ENCODE measurements around the gene PLG. TPM values are rescaled to one million over a fixed set of nuclear protein-coding genes. Genes with fewer than 3 reads are reported as not detected.
"Not testable (repeated sequence)": the region's sequence is repeated elsewhere in the genome, so short reads cannot be mapped to it uniquely, and the experiment has no call there.

Gene PLG
- total RNA-seq, 2 experiments from 2014 or later: not detected

GRCh38 chr6:160714731-160715316, 12.8 kb downstream of the PLG start:
- Mint-ChIP-seq H3K4me1 (no peaks in the 10 kb centered on the region), H3K27me3 (peaks cover 6% of the 10 kb centered on the region), H3K36me3 (ENCODE audit: low read depth) (no peaks in the 10 kb centered on the region), H3K9me3 (ENCODE audit: low read depth) (no peaks in the 10 kb centered on the region), H3K4me3 (no peak overlapping the region), H3K27ac (no peak overlapping the region)
- DNase-seq (no peak), ATAC-seq (no peak)
- intact Hi-C loops (cut with DNase I, micrococcal nuclease): no loop called here
- CTCF ChIA-PET: no interaction called here
- POLR2A ChIA-PET: no interaction called here

GRCh38 chr6:160730911-160731310, 28.9 kb downstream of the PLG start:
- intact Hi-C loops (cut with DNase I, micrococcal nuclease): loop anchor here (5.0 to 10.0 kb wide), 2 partner anchors 194 to 641 kb away; no protein-coding TSS in a partner anchor
- no peaks in the 10 kb centered on the region for H3K9me3 Mint-ChIP-seq (ENCODE audit: low read depth)
- no peaks in the 10 kb centered on the region for H3K4me1 Mint-ChIP-seq
- H3K27me3 Mint-ChIP-seq: peaks cover 7% of the 10 kb centered on the region
- no peak overlapping the region for H3K4me3 Mint-ChIP-seq
- ATAC-seq (no peak), DNase-seq (peak; percentile 7)
- CTCF ChIA-PET: no interaction called here
- no peaks in the 10 kb centered on the region for H3K36me3 Mint-ChIP-seq (ENCODE audit: low read depth)
- POLR2A ChIA-PET: no interaction called here
- H3K27ac Mint-ChIP-seq: no peak overlapping the region

- H3K9me3 Mint-ChIP-seq (ENCODE audit: low read depth): no peaks in the 10 kb centered on the region
- H3K27ac Mint-ChIP-seq: no peak overlapping the region
- ChIA-PET POLR2A (interaction anchor here (0.7 kb wide), 1 partner anchor 1468 kb away, joined by 4 read pairs; no protein-coding TSS in a partner anchor), CTCF (interaction anchor here (0.7 to 2.8 kb wide), 9 partner anchors 10 to 641 kb away, joined by 3 to 12 read pairs (median 5); no protein-coding TSS in a partner anchor)
- H3K4me1 Mint-ChIP-seq: no peaks in the 10 kb centered on the region
- intact Hi-C loops (cut with DNase I, micrococcal nuclease): loop anchor here (1.0 to 10.0 kb wide), 5 partner anchors 33 to 641 kb away; no protein-coding TSS in a partner anchor
- no peaks in the 10 kb centered on the region for H3K36me3 Mint-ChIP-seq (ENCODE audit: low read depth)
- DNase-seq: peak; percentile 51
- ATAC-seq: peak; percentile 57
- peaks cover 7% of the 10 kb centered on the region for H3K27me3 Mint-ChIP-seq
- H3K4me3 Mint-ChIP-seq: no peak overlapping the region
Measured at GRCh38 chr6:160733050-160733646, 31.1 kb downstream of the PLG start.

- CTCF ChIA-PET: interaction anchor here (0.6 to 2.5 kb wide), 3 partner anchors 11 to 637 kb away, joined by 3 to 7 read pairs (median 7); no protein-coding TSS in a partner anchor
Measured at GRCh38 chr6:160734627-160735026, 32.6 kb downstream of the PLG start.

GRCh38 chr6:160735523-160735922, 33.5 kb downstream of the PLG start:
- intact Hi-C loops (cut with DNase I, micrococcal nuclease): loop anchor here in 1 of 2 experiments (10.0 kb wide), 1 partner anchor 189 kb away; no protein-coding TSS in a partner anchor

More at GRCh38 chr6:160734627-160735026, 32.6 kb downstream of the PLG start:
- H3K36me3 Mint-ChIP-seq (ENCODE audit: low read depth): no peaks in the 10 kb centered on the region
- no peak overlapping the region for H3K4me3 Mint-ChIP-seq
- POLR2A ChIA-PET: no interaction called here
- H3K9me3 Mint-ChIP-seq (ENCODE audit: low read depth): no peaks in the 10 kb centered on the region
- no peaks in the 10 kb centered on the region for H3K4me1 Mint-ChIP-seq
- intact Hi-C loops (cut with DNase I, micrococcal nuclease): loop anchor here (5.0 to 10.0 kb wide), 2 partner anchors 190 to 638 kb away; no protein-coding TSS in a partner anchor
- DNase-seq: no peak
- H3K27me3 Mint-ChIP-seq: peaks cover 7% of the 10 kb centered on the region
- H3K27ac Mint-ChIP-seq: no peak overlapping the region
- ATAC-seq: no peak

GRCh38 chr6:160737934-160738333, 35.9 kb downstream of the PLG start:
- intact Hi-C loops (cut with DNase I, micrococcal nuclease): loop anchor here in 1 of 2 experiments (10.0 kb wide), 1 partner anchor 187 kb away; no protein-coding TSS in a partner anchor
- H3K4me1 Mint-ChIP-seq: no peaks in the 10 kb centered on the region
- no peaks in the 10 kb centered on the region for H3K9me3 Mint-ChIP-seq (ENCODE audit: low read depth)
- no peaks in the 10 kb centered on the region for H3K36me3 Mint-ChIP-seq (ENCODE audit: low read depth)
- ChIA-PET CTCF (no interaction called here), POLR2A (no interaction called here)
- peak; percentile 14 for DNase-seq
- H3K27ac Mint-ChIP-seq: no peak overlapping the region
- ATAC-seq: peak; percentile 74
- H3K4me3 Mint-ChIP-seq: no peak overlapping the region
- peaks cover 6% of the 10 kb centered on the region for H3K27me3 Mint-ChIP-seq

More at GRCh38 chr6:160735523-160735922, 33.5 kb downstream of the PLG start:
- ATAC-seq (peak; percentile 6), DNase-seq (no peak)
- POLR2A ChIA-PET: no interaction called here
- H3K4me3 Mint-ChIP-seq: no peak overlapping the region
- H3K4me1 Mint-ChIP-seq: no peaks in the 10 kb centered on the region
- peaks cover 8% of the 10 kb centered on the region for H3K27me3 Mint-ChIP-seq
- CTCF ChIA-PET: interaction anchor here (0.9 to 1.3 kb wide), 3 partner anchors 10 to 636 kb away, joined by 3 to 5 read pairs (median 3); no protein-coding TSS in a partner anchor
- no peaks in the 10 kb centered on the region for H3K9me3 Mint-ChIP-seq (ENCODE audit: low read depth)
- no peaks in the 10 kb centered on the region for H3K36me3 Mint-ChIP-seq (ENCODE audit: low read depth)
- no peak overlapping the region for H3K27ac Mint-ChIP-seq

GRCh38 chr6:160739955-160740354, 37.9 kb downstream of the PLG start:
- intact Hi-C loops (cut with DNase I, micrococcal nuclease): loop anchor here in 1 of 2 experiments (10.0 kb wide), 1 partner anchor 185 kb away; no protein-coding TSS in a partner anchor
- Mint-ChIP-seq H3K36me3 (ENCODE audit: low read depth) (no peaks in the 10 kb centered on the region), H3K27ac (no peak overlapping the region), H3K9me3 (ENCODE audit: low read depth) (peaks cover 3% of the 10 kb centered on the region), H3K4me1 (no peaks in the 10 kb centered on the region), H3K4me3 (no peak overlapping the region), H3K27me3 (peaks cover 12% of the 10 kb centered on the region)
- ChIA-PET CTCF (interaction anchor here (0.6 kb wide), 1 partner anchor 1831 kb away, joined by 3 read pairs; no protein-coding TSS in a partner anchor), POLR2A (no interaction called here)
- no peak for ATAC-seq
- DNase-seq: no peak

GRCh38 chr6:160741012-160741411, 39.0 kb downstream of the PLG start:
- not testable (repeated sequence) for H3K27ac Mint-ChIP-seq; H3K36me3 Mint-ChIP-seq (ENCODE audit: low read depth)
- peak; percentile 53 for ATAC-seq

GRCh38 chr6:160742090-160742489, 40.0 kb downstream of the PLG start:
- CTCF ChIA-PET: no interaction called here
- no peak for ATAC-seq
- peaks cover 15% of the 10 kb centered on the region for H3K27me3 Mint-ChIP-seq
- no peak overlapping the region for H3K4me3 Mint-ChIP-seq
- H3K36me3 Mint-ChIP-seq (ENCODE audit: low read depth): no peaks in the 10 kb centered on the region
- peaks cover 8% of the 10 kb centered on the region for H3K9me3 Mint-ChIP-seq (ENCODE audit: low read depth)
- no peak for DNase-seq
- intact Hi-C loops (cut with DNase I, micrococcal nuclease): no loop called here
- POLR2A ChIA-PET: no interaction called here
- no peaks in the 10 kb centered on the region for H3K4me1 Mint-ChIP-seq
- no peak overlapping the region for H3K27ac Mint-ChIP-seq

More at GRCh38 chr6:160741012-160741411, 39.0 kb downstream of the PLG start:
- DNase-seq: peak; percentile 11
- CTCF ChIA-PET: interaction anchor here (0.6 kb wide), 1 partner anchor 1007 kb away, joined by 3 read pairs; no protein-coding TSS in a partner anchor
- H3K9me3 Mint-ChIP-seq (ENCODE audit: low read depth); H3K4me3 Mint-ChIP-seq; intact Hi-C loops (cut with DNase I, micrococcal nuclease); POLR2A ChIA-PET; H3K4me1 Mint-ChIP-seq: not testable (repeated sequence)
- H3K27me3 Mint-ChIP-seq: peaks cover 12% of the 10 kb centered on the region

- peak; percentile 51 for ATAC-seq
- no peak overlapping the region for H3K27ac Mint-ChIP-seq
- ChIA-PET CTCF (interaction anchor here (1.0 to 3.0 kb wide), 2 partner anchors 17 to 623 kb away, joined by 3 to 13 read pairs; no protein-coding TSS in a partner anchor), POLR2A (no interaction called here)
- no peaks in the 10 kb centered on the region for H3K36me3 Mint-ChIP-seq (ENCODE audit: low read depth)
- intact Hi-C loops (cut with DNase I, micrococcal nuclease): loop anchor here in 1 of 2 experiments (1.0 kb wide), 1 partner anchor 620 kb away; no protein-coding TSS in a partner anchor
- DNase-seq: peak; percentile 48
- peaks cover 4% of the 10 kb centered on the region for H3K9me3 Mint-ChIP-seq (ENCODE audit: low read depth)
- no peak overlapping the region for H3K4me3 Mint-ChIP-seq
- H3K27me3 Mint-ChIP-seq: peaks cover 15% of the 10 kb centered on the region
- H3K4me1 Mint-ChIP-seq: no peaks in the 10 kb centered on the region
Measured at GRCh38 chr6:160750276-160750689, 48.2 kb downstream of the PLG start.

- POLR2A ChIA-PET; H3K4me3 Mint-ChIP-seq; H3K27ac Mint-ChIP-seq; DNase-seq; ATAC-seq; H3K4me1 Mint-ChIP-seq; CTCF ChIA-PET; intact Hi-C loops (cut with DNase I, micrococcal nuclease); H3K9me3 Mint-ChIP-seq (ENCODE audit: low read depth); H3K36me3 Mint-ChIP-seq (ENCODE audit: low read depth): not testable (repeated sequence)
- H3K27me3 Mint-ChIP-seq: peaks cover 29% of the 10 kb centered on the region
Measured at GRCh38 chr6:160753211-160753610, 51.2 kb downstream of the PLG start.

Data from activated CD4-positive, alpha-beta T cell treated with anti-CD3 and anti-CD28 coated beads for 36 hours (primary cell).